KOPT-K1 (cell line): Measurements from ENCODE around the gene AQP12A.
"Not testable (repeated sequence)": the region's sequence is repeated elsewhere in the genome, so short reads cannot be mapped to it uniquely, and the experiment has no call there.

Experiments
- H3K27ac ChIP-seq: fragments of 200-600 bp; sonication (generic); 2 replicates; pipeline ENCODE4 v1.5.1; 2016; ENCODE audit warnings: antibody characterized with exemption, mild to moderate bottlenecking, low read depth, low read length; ENCODE audit not compliant: poor library complexity, severe bottlenecking
- H3K36me3 ChIP-seq: fragments of 200-600 bp; sonication (generic); 2 replicates; pipeline ENCODE4 v1.5.1; 2017; ENCODE audit warnings: antibody characterized with exemption, mild to moderate bottlenecking, low read length, moderate library complexity; ENCODE audit not compliant: insufficient read depth
- H3K9me3 ChIP-seq: fragments of 200-600 bp; sonication (generic); 2 replicates; pipeline ENCODE4 v1.5.1; 2017; ENCODE audit warnings: antibody characterized with exemption, low read length, mild to moderate bottlenecking; ENCODE audit not compliant: insufficient read depth, poor library complexity, severe bottlenecking

Gene AQP12A

DNA sequence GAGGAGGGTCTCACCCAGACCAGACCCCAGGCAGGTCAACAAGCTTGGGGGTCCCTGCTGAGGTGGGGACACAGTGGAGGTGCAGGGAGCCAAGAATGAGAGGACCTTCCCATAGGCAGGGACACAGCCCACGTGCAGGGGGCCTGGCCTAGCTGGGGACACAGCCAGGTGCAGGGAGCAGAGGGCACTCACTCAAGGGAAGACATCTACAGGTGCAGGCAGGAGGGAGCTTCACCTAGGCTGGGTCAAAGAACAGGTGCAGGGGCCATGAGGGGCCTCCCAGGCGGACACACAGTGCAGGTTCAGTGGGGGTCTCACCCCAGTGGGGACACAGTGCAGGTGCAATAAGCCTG lies 615 bp upstream of the AQP12A start:
- H3K27ac ChIP-seq, H3K36me3 ChIP-seq, H3K9me3 ChIP-seq: not testable (repeated sequence)

DNA sequence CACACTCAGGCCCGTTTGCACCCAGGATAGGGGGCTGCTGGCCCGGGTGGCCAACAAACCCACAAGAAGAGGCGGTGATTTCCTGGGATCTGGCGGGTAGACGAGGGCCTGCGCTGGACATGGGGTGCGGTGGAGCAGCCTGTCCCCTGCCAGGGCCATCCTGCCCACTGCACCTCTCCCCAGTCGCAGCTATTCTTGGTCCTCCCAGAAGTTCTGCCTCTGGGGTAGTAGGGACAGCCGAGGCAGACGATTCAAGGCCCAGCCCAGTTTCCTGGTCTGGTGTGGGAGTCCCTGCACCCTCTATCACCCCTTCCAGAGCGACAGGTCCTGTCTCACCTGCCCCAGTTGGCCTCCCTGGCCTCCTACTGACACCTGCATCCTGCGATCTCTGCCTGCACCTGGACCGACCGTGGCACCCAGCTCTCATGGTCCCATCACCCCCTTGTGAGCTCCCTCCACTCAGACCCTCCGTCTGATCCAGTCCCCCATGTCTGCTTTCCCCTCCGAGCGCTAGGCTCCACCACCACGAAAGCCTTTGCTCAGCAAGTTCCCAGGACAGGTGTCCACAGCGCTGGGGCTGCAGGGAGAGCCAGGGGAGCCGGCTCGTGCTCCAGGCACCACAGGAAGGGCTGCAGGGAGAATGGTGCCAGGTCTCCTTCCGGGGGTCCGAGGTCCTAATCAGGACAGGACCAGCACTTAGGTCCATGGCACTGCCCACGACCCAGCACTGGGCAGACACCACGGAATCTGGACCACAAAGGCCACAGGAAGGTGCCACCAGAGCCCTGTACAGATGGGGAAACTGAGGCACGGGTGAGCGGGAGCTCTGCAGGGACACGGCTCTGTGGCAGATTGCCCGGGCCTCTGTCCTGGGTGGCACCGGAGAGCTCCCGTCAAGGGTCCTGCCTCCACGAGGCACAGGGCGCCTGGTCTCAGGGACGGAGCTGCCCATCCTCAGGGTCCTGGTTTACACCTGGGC lies 1.2 kb downstream of the AQP12A start:
- not testable (repeated sequence) for H3K27ac ChIP-seq, H3K36me3 ChIP-seq, H3K9me3 ChIP-seq

DNA sequence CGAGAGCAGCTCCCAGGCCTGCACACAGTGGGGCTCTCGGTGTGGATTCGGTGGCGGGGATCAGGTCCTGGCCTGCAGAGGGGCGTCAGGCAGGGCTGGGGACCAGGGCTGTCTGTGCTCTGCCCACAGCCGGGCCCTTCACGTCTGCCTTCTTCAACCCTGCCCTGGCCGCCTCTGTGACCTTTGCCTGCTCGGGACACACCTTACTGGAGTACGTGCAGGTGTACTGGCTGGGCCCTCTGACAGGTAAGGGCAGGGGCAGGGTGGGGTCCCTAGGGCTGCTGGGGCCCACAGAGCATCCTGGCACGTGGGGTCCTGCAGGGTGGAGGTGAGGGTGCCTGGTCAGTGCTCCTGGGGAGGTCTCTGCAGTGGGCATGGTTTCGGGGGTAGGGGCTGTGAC lies 2.6 kb downstream of the AQP12A start:
- H3K9me3 ChIP-seq, H3K27ac ChIP-seq, H3K36me3 ChIP-seq: not testable (repeated sequence)

DNA sequence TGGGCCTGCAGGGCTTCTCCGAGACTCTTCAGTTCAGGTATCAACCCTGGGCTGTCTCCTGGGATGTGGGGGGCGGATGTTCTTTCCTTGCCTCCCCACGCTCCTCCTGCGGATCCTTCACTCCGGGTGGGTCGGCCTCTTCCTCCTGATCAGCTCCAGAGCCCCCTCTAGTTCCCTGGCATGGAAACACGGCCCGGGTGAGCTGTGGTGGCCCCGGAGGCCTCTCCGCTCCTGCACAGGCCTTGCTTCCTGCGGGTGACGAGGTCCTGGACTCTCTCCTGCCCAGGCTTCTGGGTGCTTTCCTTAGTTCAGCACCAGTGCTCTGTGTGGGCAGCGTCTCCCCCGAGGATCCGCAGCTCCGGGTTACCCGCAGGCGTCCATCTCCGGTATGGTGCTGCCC lies 3.9 kb downstream of the AQP12A start:
- not testable (repeated sequence) for H3K36me3 ChIP-seq, H3K27ac ChIP-seq, H3K9me3 ChIP-seq

DNA sequence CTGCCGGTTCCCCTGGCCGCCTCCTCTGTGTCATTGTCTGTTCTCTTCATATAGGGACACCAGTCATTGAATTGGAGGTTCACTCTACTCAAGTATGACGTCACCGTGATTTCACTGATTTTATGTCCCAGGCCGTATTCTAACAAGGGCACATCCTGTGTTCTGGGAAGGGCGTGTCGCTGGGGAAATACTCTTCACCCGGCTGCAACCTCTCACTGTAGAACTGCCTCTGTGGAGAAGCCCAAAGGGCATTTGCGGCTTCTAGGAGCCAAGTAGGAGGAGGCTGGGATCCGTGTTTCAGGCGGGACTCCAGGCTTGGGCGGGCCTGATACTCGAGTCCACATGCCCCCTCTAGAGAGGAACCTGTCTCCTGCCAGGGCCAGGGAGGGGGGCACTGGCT lies 4.8 kb downstream of the AQP12A start:
- not testable (repeated sequence) for H3K9me3 ChIP-seq, H3K27ac ChIP-seq, H3K36me3 ChIP-seq

DNA sequence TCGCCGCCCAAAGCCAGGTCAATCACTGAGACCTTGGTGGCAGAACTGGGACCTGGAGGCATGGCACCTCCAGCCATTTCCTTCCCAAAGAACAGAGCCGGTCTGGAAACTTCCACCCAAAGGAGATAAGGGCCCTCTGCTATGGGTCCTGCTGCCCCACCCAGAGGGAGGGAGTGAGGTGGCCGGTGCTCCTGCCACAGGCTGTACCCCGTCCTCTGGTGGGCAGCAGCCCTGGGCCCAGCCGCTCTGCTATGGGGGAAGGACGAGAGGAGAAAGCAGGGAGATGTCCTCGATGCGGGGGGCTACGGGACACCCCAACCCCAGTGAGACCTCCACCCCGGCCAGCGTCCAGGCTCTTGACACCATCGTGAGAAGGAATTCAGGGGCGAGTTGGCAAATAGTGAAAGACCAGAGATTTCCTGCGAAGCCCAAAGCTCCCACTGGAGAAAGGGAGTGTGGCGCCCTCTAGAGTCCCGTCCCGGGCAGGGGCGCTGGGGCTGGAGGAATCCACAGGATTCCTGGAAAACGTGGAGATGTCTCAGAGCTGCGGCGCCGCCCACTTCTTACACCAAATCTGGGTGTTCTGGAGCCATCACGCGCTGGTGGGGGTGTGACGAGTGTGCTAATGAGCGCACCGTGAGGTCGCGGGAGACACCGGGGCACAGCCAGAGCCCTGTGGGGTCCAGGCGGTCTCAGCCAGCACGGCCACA lies 7.3 kb downstream of the AQP12A start:
- not testable (repeated sequence) for H3K27ac ChIP-seq, H3K36me3 ChIP-seq, H3K9me3 ChIP-seq

DNA sequence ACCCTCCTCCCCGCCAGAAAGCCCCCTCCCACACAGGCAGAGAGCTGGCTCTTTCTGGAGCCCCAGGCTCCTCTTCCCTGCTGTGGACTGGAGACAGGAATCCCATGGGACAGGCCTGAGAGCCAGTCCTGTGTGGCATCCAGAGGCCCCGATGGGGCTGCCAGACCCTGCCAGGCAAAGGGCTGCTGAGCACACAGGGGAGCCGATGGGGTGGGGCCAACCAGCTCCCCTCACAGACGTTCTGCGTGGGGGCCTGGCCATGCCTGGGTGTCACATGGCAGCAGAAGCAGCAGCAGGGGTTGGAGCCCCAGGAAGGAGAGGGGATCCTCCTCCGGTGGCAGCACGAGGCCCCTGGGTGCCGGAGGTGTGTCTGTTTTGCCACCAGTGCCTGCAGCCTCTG lies 8.2 kb downstream of the AQP12A start:
- not testable (repeated sequence) for H3K9me3 ChIP-seq, H3K36me3 ChIP-seq, H3K27ac ChIP-seq

DNA sequence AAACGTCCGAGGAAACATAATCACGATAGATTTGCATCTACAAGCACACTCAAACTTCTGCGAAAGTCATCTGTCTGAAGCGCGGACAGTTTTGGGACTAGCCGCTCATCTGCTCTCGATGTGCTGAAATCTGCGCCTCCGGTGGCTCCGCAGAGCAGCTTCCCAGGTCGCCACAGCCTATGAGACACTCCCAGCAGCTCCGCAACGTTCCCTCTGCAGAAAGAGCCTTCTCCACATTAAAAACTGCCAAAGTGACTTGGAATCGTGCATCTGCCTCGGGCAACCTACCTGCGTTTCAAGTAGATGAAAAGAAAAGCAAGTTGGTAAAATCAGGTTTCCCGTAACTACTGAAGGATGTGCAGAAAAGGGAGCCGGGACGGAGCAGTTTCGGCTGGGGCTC lies 8.9 kb downstream of the AQP12A start:
- not testable (repeated sequence) for H3K36me3 ChIP-seq, H3K9me3 ChIP-seq, H3K27ac ChIP-seq

DNA sequence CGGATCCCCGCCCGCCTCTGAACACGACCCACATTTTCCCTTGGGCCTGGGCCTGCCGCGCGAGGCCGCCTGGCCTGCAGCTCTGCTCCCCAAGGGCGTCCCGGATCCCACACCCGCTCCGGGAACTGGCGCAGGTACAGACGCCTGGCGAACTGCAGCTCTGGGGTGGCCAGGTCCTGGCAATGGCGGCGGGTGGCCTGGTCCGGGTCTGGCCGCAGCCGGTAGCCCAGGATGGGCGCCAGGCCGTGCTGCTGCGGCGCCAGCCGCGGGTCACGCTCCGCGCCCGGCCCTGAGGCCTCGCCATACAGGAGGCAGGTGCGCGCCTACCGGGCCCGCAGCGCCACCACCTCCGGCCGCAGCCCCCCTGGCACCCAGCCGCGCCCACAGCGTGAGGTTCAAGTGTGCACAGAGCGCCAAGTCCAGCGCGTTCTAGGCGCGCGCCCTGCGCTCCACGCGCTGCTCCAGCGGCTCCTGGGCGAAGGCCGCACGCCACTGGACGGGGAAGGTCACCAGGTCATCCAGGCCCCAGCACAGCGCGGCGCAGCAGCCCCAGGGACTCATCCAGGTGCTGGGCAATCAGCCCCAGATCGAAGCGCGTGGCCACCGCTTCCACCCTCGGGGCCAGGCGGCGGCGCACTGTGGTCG lies 9.5 kb downstream of the AQP12A start:
- H3K36me3 ChIP-seq, result no peaks in the 10 kb centered on the region
- H3K27ac ChIP-seq, result no peak overlapping the region
- H3K9me3 ChIP-seq, result no peaks in the 10 kb centered on the region

DNA sequence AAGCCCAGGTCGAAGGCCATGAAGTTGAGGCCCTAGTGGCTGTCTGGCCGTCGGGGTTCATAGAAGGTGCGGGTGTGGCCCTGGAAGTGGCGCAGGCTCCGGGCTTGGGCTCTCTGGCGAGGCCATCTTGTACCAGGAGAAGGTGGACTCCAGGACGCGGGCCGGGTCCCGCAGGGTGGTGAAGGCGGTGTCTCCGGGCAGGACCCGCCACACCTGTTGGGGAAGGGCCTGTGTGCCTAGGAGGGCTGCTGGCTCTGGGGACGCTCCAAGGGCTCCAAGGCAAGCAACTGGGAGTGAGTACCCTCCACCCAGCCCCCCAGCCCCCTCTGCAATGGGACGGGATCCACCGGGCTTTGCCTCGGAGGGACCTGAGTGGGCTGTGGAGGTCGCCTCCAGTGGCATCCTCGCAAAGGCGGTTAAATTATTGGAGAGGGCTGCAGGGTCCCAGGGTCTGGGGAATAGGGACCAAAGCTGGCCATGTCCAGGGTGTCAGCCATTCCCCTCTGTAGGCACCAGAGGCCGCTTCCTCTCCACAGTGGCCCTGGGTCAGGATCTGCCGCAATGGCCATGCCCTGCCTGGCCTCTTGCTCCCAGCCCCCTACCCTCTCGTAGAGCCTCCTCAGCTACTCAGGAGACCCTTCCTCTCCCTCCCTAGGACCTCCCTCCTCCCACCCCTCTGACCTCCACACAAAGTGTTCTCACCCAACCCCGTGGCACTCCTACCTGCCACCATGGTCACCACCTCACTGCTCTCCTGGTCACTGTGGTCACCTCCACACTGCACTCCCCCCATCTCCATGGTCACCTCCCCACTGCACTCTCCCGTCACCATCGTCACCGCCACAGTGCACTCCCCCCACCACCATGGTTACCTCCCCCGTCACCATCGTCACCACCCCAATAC lies 10.3 kb downstream of the AQP12A start:
- Histone ChIP-seq H3K27ac (no peak overlapping the region), H3K9me3 (no peaks in the 10 kb centered on the region), H3K36me3 (no peaks in the 10 kb centered on the region)

DNA sequence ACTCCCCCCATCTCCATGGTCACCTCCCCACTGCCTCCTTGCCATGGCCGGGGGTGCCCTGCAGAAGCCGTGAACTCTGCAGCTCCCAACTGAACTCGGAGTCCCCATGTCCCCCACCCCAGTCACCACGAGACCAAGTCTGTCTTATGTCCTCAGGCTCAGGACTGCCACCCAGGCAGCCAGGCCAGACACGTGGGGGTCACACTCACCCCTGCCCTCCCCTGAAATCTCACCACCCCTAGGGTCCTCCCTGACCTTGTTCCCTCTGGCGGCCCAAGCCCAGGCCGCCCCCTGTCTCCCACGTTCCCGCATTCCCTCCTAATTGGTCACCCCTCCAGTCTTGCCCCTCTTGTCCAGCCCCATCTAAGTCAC lies 11.0 kb downstream of the AQP12A start:
- Histone ChIP-seq H3K36me3 (no peaks in the 10 kb centered on the region), H3K9me3 (no peaks in the 10 kb centered on the region), H3K27ac (no peak overlapping the region)

DNA sequence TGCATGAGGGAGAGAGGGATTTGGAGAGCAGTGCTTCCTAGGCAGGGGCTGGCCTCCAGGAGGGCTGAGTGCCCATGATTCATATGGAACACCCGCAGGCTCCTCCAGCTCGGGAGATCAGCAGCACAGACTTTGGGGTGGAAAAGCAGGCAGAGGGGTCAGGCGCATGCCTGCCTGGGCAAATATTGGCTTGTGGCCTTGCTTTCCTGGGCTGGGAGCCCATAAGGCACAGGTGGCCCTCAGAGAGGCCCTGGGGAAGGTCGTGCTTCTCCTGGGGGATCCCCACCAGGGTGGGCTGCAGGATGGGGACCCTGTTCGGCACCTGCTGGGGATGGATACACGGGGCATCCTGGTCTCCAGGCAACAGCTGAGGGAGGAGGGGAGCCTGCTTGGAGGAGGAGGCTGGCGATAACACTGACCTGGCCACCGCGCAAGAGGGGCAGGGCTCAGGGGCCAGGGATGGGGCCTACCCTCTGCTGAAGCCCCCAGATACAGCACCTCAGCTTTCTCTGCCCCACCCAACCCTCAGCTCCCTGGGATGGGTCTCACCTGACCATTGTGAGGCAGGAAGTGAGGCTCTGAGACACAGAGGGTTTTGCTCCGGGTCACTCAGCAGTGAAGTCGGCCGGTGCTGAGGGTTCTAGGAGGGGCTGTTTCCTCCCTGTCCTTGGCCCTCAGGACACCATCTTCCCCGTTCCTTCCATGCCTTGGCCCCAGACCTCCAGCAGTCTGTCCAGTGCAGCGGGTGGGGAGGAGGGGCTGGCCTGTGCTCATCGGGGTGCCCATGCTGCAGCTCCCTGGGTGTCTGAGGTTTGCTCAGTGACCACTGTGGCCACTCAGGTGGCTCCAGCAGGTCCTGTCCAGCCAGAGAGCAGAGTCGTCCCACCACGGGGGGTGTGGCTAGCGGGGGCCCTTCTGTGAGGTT lies 12.0 kb downstream of the AQP12A start:
- Histone ChIP-seq H3K9me3 (no peaks in the 10 kb centered on the region), H3K36me3 (no peaks in the 10 kb centered on the region), H3K27ac (no peak overlapping the region)

DNA sequence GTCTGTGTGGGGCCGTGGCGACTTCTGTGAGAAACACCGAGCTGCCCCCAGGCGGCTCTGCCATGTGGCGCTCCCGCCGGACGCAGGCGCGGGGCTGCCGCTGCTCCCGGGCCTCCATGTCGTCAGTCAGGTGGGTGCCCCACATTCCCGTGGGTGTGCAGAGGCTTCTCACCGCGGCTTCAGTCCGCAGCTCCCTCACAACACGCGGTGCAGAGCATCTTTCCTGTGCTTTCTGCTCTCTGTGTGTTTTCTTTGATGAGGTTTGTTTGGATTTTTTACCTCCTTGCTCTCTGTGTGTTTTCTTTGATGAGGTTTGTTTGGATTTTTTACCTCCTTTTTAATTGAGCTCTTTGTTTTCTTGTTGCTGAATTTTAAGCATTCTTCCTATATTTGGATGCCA lies 13.0 kb downstream of the AQP12A start:
- H3K9me3 ChIP-seq, result no peaks in the 10 kb centered on the region
- H3K27ac ChIP-seq, result no peak overlapping the region
- no peaks in the 10 kb centered on the region for H3K36me3 ChIP-seq

DNA sequence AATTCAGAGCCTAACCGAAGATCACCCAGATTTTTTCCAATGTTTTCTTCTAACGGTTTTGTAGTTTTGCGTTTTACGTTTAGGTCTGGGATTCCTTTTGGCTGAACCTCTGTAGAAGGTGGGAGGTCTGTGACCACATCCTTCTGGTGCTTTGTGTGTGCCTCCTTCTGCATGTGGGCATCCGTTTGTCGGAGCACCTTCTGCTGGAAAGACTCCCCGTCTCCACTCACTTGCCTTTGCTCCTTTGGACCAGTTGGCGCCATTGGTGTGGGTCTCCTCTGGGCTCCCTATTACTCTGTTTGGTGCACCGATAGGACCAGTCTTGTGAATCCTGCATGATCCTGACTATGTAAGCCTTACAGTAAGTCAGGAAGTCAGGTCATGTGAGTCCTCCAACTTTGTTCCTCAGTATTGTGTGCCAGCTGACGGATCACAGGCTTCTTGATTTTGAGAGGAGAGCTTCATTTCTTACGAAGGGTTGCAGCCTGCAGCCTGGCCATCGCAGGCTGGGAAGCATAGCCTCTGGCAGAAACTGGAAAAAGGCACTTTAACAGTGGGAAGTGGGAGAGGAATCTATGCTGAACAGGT lies 13.6 kb downstream of the AQP12A start:
- Histone ChIP-seq H3K9me3 (no peaks in the 10 kb centered on the region), H3K36me3 (no peaks in the 10 kb centered on the region), H3K27ac (no peak overlapping the region)
